GM18499 (cell line): ENCODE data around the gene SUPT20HL2.
"Not testable (repeated sequence)": the region's sequence is repeated elsewhere in the genome, so short reads cannot be mapped to it uniquely, and the experiment has no call there.

ENCODE experiments used
- ATAC-seq: cut with Tn5 transposase; IDR thresholded peaks from one replicate; pipeline ENCODE4 v1.9.1; 2021; ENCODE audit warnings: moderate number of reproducible peaks; ENCODE audit not compliant: insufficient read depth, unreplicated experiment

Gene SUPT20HL2

DNA sequence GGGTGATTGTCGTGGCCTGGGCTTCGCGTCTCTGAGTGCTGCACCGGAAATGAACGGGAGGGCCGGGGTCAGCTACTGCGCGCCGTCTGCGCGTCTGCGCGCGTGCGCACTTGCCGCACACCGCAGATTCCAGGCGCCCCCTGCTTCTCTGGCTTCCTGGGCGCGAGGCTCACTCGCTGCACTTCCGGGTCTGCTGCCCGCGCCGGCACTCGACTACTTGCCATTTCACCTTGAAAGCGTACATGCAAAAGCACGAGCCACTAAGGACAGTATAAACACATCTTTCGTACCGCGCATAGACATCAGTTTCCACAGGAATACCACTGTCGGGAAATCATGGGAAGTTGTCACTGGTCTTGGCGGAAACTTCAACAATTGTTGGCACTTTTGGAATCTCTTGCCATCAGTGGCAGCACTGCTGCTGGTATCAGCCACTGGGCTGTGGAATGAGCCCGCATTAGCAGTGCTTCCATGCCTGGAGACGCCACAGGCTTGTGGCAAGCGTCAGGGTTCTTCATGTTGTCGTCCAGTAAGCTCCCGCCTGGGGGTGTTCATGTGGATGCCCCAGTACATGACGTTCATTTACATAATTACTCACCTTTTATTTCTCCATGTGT, at the start of gene SUPT20HL2:
Gene SUPT20HL2, minus strand, starts transcription at position 51 of the 617 bp plus-strand sequence. CDS start 754 bp downstream, outside the sequence.
- ATAC-seq, result no peak

DNA sequence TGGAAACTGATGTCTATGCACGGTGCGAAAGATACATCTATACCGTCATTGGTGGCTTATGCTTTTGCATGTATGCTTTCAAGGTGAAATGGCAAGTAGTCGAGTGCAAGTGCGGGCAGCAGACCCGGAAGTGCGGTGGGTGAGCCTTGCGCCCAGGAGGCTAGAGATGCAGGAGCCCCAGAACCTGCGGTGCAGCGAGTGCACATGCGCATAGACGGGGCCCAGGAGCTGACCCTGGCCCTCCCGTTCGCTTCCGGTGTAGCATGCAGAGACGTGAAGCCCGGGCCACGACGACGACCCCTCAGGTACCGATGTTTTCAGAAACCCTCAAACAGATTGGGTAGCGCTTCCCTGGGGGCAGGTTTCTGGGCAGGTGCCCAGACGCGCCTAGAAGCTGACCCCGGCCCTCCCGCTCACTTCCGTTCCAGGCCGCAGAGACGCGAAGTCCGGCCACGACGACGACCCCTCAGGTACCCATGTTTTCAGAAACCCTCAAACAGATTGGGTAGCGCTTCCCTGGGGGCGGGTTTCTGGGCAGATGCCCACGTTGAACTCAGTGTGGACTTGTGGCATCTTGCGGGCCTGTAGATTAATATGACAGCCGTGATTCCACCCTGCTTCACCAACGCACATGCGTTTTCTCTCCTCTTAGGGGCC, 48.3 kb upstream of the SUPT20HL2 start:
- ATAC-seq, result not testable (repeated sequence)

DNA sequence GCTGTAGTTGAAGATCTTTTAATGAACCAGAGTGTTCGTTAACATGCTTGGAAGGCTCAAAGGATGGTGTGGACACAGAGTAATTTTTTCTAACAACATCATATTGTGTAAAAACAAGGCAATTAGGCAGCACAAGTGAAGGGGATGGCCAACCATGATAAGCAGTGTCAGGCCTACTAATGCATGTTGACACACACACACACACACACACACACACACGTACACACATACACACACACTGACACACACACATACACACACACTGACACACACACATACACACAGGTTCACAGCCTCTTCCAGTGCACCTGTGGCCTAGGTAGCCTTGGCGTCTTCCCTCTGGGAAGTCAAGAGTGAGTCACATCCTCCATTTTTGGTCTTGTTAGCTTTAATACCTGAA, 46.4 kb upstream of the SUPT20HL2 start, which contains the start of gene SUPT20HL1:
Gene SUPT20HL1, plus strand, starts transcription at position 368 of the 400 bp plus-strand sequence. CDS start 2,122 bp downstream, outside the sequence.
- no peak for ATAC-seq

DNA sequence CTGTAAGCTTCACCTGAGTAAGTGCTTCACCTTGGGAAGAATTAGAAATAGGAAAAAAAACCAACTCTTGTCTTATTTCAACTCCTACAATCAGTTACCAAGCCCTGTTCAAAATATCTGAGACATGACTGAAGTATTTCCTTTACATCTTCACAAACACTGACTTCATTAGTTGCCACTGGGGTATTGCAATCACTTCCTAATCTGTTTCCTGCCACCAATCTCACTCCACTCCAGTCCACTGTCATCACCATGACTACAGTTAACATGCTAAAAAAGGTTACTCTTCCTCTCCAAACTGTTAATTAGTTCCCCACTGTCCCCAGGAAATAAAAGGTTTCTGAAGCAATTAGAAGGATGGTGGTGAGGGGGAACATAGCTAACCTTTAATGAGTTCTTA, 43.2 kb upstream of the SUPT20HL2 start:
- ATAC-seq, result no peak

GRCh38 chrX:24355095-24355494, 41.2 kb upstream of the SUPT20HL2 start:
- no peak for ATAC-seq

DNA sequence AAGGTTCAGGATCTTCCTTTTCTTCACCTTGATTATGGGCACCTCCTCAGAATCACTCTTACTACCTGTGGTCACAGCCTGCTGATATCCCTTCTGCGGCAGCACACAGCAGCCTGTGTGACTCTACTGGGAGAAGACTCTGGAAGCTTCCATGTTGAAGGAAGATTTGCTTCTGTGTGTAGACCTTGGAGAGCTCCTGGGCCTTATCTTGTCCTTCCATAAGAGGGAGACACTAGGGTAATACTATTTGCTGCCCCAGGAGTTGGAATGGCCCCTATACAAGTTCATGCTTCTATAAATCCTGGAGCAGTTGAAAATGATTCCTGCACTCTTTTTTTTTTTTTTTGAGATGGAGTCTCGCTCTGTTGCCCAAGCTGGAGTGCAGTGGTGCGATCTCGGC, 36.3 kb upstream of the SUPT20HL2 start:
- ATAC-seq, result no peak

DNA sequence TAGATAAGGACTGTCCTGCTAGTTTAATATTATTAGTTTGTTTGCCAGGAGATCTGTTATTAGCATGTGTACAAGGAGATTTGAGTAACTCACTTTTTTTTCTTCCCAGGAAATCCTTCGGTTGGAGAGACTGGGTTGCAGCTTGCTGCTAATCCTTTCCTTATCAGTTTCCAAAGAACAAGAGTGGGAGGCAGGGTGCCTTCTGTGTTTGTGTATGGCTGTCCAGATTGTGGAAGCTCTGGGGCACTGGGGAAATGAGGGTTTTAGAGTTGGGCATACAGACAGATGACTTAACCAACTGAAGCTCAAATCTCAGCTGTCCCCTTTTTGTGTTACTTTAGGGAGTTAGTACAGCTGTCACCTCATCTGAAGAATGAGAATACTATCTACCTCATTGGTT, 34.0 kb upstream of the SUPT20HL2 start:
- no peak for ATAC-seq

DNA sequence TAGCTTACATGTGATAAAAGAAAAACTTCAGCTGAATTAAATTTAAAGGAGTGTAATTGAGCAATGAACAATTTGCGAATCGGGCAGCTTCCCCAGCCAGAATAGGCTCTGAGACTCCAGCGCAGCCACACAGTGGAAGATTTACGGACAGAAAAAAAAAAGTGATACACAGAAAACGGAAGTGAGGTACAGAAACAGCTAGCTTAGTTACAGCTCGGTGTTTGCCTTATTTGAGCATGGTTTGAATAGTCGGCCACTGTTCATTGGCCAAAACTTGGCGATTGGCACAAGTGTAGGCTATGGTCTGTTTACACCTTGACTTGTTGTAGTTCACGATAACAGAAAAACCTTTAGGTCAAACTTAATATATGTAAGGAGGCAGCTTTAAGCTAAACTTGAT, 29.9 kb upstream of the SUPT20HL2 start:
- ATAC-seq, result peak; percentile 82

GRCh38 chrX:24341795-24342194, 27.9 kb upstream of the SUPT20HL2 start:
- no peak for ATAC-seq

DNA sequence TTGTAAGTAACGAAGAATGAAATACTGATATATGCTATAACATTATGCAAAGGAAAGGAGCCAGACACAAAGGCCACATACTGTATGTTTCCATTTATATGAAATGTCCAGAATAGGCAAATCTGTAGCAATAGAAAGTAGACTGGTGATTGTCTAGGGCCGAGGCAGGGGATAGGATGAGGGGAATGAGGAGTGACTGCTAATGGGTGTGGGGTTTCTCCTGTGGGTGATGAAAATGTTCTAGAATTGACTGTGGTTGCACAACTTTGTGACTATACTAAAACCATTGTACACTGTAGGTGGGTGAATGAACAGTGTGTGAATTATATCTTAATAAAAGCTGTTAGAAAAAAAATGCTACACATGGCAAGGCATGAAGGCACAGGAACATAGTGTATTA, 26.6 kb upstream of the SUPT20HL2 start:
- no peak for ATAC-seq

DNA sequence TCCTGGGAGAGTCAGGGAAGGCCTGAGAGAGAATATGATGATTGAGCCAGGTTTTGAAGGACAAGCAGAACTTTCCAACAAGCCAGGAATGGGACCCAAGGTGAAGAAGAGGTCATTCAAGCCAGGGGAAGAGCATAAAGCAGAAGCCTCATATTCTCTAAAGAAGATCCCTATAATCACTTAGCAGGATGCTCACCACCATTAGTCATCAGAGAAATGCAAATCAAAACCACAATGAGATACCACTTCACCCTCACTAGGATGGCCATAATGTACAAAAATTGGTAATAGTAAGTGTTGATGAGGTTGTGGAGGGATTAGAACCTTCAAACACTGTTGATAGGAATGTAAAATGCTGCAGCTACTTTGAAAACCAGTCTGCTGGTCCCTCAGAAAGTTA, 26.0 kb upstream of the SUPT20HL2 start:
- ATAC-seq, result no peak

GRCh38 chrX:24335871-24336270, 22.0 kb upstream of the SUPT20HL2 start:
- no peak for ATAC-seq

DNA sequence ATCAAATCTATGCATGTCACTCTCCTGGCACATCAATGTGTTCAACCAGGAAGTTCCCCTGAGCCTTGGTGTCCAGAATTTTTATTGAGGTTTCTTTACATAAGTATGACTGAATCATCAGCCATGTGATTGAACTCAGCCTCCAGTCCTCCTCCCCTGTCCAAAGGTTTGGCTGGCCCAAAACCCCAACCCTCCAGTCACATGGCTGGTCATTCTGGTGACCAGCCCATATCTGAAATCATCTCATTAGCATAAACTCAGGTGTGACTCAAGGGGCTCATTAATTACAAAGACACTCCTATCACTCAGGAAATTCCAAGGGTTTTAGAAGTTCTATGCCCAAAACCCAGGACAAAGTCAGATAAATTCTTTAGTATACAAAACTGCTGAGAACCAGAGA, 20.6 kb upstream of the SUPT20HL2 start:
- no peak for ATAC-seq

DNA sequence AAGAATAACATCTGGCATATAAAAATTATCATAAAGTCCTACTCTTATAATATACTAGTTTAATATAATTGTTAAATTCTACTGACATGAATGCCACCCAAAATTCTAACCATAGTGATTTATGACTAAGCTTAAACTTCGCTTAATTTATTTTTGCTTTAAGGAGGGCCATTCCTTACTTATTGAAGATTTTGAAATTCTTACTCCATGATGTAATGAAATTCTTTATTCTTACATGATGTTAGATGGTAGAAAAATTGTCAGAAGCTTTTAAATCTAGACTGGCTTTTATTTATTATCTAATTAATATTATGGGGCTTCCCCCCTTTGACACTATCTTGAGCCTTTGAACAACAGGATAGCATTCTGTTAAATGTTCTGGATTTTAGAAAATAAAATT, 19.5 kb upstream of the SUPT20HL2 start:
- no peak for ATAC-seq

GRCh38 chrX:24332878-24333277, 19.0 kb upstream of the SUPT20HL2 start:
- ATAC-seq, result no peak

DNA sequence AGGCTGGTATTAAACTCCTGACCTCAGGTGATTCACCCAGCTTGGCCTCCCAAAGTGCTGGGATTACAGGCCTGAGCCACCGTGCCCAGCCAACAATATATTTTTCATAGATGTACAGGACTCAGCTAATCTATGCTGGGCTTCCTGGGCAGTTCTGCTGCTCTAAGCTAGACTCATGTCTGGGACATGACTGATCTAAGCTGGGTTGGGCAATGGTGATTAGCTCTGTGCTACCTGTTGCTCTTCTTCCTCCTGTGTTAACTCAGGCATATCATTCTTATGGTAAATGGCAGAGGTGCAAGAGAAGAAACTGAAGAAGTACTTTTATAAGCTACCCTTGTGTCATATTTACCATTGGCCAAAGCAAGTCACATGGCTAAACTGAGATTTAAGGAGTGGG, 11.4 kb upstream of the SUPT20HL2 start:
- no peak for ATAC-seq

DNA sequence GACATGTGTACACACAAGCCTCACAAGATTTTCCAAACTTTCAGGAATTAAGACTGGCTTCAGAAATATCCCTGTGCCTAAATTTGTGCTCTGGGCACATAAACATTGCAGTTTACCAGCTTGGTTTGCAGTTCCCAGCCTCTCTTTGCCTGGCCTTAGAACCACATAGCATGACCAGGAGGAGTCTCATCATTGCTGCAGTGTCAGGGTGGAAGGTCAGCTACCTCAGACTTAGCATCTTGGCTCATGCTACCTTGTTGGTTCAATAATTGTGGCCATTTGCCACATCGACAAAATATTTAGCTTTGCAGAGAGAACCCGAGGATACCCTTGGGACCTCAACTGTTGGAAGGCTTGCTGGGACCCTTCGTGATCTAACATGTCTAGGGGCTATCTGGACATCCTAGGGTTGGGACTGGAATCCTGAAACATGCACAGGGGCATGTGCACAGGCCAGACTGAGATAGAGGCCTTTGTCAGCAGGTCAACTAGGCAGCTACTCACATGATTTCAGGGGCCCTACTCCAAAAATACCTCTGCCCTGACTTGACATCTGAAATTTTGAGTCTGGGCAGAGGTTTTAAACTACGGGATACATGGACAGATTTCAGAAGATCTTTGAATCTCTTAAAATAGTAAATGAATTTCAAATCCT, 8.0 kb upstream of the SUPT20HL2 start:
- no peak for ATAC-seq

DNA sequence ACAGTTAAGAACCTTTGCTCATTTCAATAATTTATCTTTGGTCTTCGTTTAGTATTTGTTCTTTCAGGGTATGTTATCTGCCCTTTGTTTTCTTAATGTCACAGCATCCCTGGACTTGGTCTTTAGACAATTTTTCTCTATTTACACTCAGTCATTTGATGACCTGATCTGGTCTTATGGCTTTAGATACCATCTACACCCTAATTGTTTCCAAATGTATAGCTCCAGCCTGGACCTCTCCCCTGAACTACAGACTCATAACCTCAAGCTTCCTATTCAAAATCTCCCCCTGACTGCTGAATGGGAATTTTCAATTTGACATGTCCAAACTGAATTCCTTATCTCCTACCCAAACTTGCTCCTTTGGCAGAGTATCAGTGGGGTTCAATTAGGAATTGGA, 3.7 kb upstream of the SUPT20HL2 start:
- no peak for ATAC-seq

DNA sequence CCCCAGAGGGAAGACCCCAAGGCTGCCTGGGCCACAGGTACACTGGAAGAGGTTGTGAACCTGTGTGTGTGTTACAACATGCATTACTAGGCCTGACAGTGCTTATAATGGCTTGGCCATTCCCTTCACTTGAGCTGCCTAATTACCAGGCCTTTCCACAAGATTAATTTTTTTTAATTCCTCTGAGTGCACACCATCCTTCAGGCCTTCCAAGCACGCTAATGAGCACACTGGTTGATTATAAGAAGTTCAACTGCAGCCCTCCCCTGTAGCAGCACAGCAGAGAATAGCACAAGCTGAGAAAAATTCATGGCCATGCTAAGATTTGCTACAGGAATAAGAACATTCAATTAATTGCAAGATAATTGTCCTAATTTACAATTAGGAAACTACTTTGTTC, 2.2 kb upstream of the SUPT20HL2 start:
- no peak for ATAC-seq

- not testable (repeated sequence) for ATAC-seq
Observed at GRCh38 chrX:24312249-24312607, 1.6 kb downstream of the SUPT20HL2 start.

- not testable (repeated sequence) for ATAC-seq
Observed at GRCh38 chrX:24311507-24312248, 2.2 kb downstream of the SUPT20HL2 start.
